KMS-11 (cell line): ENCODE results near the gene ZNF496.
"Not testable (repeated sequence)": the region's sequence is repeated elsewhere in the genome, so short reads cannot be mapped to it uniquely, and the experiment has no call there.

Source experiments
- H2AFZ ChIP-seq: fragments of 200-600 bp; sonication (generic); 2 replicates; pipeline ENCODE4 v1.6.1; 2016; ENCODE audit warnings: antibody characterized with exemption, mixed run types, low read depth
- H3K27ac ChIP-seq: fragments of 200-600 bp; sonication (generic); 2 replicates; pipeline ENCODE4 v1.6.1; 2016; ENCODE audit warnings: mild to moderate bottlenecking, mixed run types
- H3K27me3 ChIP-seq: fragments of 200-600 bp; sonication (generic); 2 replicates; pipeline ENCODE4 v1.6.1; 2017; ENCODE audit warnings: mild to moderate bottlenecking, low read depth, mixed run types, moderate library complexity; ENCODE audit not compliant: insufficient read depth
- H3K36me3 ChIP-seq: fragments of 200-600 bp; sonication (generic); 2 replicates; pipeline ENCODE4 v1.6.1; 2017; ENCODE audit warnings: mild to moderate bottlenecking, mixed run types; ENCODE audit not compliant: insufficient read depth
- H3K4me1 ChIP-seq: fragments of 200-600 bp; sonication (generic); 2 replicates; pipeline ENCODE4 v1.6.1; 2016; ENCODE audit warnings: mild to moderate bottlenecking, low read depth, mixed run types; ENCODE audit not compliant: poor library complexity, severe bottlenecking
- H3K4me2 ChIP-seq: fragments of 200-600 bp; sonication (generic); 2 replicates; pipeline ENCODE4 v1.7.0; 2016; ENCODE audit warnings: mild to moderate bottlenecking, mixed run types
- H3K4me3 ChIP-seq: fragments of 200-600 bp; sonication (generic); IDR thresholded peaks from 2 replicates; pipeline ENCODE4 v1.6.1; 2017; ENCODE audit warnings: low read depth, low read length, mixed read lengths; ENCODE audit not compliant: insufficient read depth
- H3K79me2 ChIP-seq: fragments of 200-600 bp; sonication (generic); 2 replicates; pipeline ENCODE4 v1.6.1; 2016; ENCODE audit warnings: low read depth, mixed run types; ENCODE audit not compliant: insufficient read depth
- H3K9ac ChIP-seq: fragments of 200-600 bp; sonication (generic); 2 replicates; pipeline ENCODE4 v1.6.1; 2016; ENCODE audit warnings: mild to moderate bottlenecking, mixed run types
- H4K20me1 ChIP-seq: fragments of 200-600 bp; sonication (generic); 2 replicates; pipeline ENCODE4 v1.6.1; 2016; ENCODE audit warnings: mild to moderate bottlenecking, mixed run types; ENCODE audit not compliant: insufficient read depth
- TF ChIP-seq, protein P1 (sequence below): fragments of 200-600 bp; sonication (generic); conservative IDR thresholded peaks from 2 replicates; pipeline ENCODE4 v1.6.1; 2017; ENCODE audit warnings: low read depth, mild to moderate bottlenecking, antibody characterized with exemption, low read length, moderate library complexity, mixed read lengths

The ZNF496 gene

DNA sequence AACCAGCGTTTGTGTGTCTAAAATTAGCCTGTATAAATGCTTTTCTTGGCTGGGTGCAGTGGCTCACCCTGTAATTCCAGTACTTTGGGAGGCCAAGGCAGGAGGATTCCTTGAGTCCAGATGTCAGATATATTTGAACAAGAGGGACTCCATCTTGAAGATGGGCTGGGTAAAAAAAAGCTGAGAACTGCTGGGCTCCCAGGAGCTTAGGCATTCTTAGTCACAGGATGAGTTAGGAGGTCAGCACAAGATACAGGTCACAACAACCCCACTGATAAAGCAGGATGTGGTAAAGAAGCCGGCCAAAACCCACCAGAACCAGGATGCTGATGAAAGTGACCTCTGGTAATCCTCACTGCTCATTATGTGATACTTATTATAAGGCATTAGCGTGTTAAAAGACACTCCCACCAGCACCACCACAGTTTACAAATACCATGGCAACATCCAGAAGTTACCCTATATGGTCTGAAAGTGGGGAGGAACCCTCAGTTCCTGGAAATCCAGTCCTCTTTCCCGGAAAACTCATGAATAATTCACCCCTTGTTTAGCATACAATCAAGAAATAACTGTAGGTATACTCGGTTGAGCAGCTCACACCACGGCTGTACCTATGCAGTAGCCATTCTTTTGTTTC lies 36.2 kb upstream of the ZNF496 start:
- Histone ChIP-seq H3K79me2 (no peaks in the 10 kb centered on the region), H3K27me3 (no peaks in the 10 kb centered on the region), H4K20me1 (no peaks in the 10 kb centered on the region), H3K4me1 (no peaks in the 10 kb centered on the region), H2AFZ (no peak overlapping the region), H3K4me2 (no peak overlapping the region), H3K9ac (no peak overlapping the region), H3K27ac (no peak overlapping the region), H3K36me3 (no peaks in the 10 kb centered on the region), H3K4me3 (no peak overlapping the region)
- TF ChIP-seq, protein P1, sequence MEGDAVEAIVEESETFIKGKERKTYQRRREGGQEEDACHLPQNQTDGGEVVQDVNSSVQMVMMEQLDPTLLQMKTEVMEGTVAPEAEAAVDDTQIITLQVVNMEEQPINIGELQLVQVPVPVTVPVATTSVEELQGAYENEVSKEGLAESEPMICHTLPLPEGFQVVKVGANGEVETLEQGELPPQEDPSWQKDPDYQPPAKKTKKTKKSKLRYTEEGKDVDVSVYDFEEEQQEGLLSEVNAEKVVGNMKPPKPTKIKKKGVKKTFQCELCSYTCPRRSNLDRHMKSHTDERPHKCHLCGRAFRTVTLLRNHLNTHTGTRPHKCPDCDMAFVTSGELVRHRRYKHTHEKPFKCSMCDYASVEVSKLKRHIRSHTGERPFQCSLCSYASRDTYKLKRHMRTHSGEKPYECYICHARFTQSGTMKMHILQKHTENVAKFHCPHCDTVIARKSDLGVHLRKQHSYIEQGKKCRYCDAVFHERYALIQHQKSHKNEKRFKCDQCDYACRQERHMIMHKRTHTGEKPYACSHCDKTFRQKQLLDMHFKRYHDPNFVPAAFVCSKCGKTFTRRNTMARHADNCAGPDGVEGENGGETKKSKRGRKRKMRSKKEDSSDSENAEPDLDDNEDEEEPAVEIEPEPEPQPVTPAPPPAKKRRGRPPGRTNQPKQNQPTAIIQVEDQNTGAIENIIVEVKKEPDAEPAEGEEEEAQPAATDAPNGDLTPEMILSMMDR: no peak

DNA sequence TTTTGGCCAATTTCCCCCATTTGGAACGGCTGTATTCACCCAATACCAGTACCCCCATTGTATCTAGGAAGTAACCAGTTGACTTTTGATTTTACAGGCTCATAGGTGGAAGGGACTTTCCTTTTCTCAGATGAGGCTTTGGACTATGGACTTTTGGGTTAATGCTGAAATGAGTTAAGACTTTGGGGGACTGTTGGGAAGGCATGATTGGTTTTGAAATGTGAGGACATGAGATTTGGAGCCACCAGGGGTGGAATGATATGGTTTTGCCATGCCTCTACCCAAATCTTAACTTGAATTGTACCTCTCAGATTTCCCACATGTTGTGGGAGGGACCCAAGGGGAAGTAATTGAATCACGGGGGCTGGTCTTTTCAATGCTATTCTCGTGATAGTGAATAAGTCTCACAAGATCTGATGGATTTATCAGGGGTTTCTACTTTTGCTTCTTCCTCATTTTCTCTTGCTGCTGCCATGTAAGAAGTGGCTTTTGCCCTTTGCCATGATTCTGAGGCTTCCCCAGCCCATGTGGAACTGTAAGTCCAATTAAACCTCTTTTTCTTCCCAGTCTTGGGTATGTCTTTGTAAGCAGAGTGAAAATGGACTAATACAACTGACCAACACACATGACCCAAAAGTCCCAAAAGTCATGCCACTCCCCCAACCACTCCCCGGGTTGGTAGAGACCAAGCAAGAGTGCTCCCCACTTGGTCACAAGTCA lies 35.4 kb upstream of the ZNF496 start:
- no peak overlapping the region for H3K4me3 ChIP-seq
- no peaks in the 10 kb centered on the region for H4K20me1 ChIP-seq
- H3K79me2 ChIP-seq: no peaks in the 10 kb centered on the region
- H3K4me1 ChIP-seq: no peaks in the 10 kb centered on the region
- TF ChIP-seq, protein P1: no peak
- H3K4me2 ChIP-seq: no peak overlapping the region
- no peak overlapping the region for H3K27ac ChIP-seq
- no peaks in the 10 kb centered on the region for H3K27me3 ChIP-seq
- no peak overlapping the region for H2AFZ ChIP-seq
- H3K9ac ChIP-seq: no peak overlapping the region
- H3K36me3 ChIP-seq: no peaks in the 10 kb centered on the region

- not testable (repeated sequence) for H2AFZ ChIP-seq, H4K20me1 ChIP-seq, H3K4me1 ChIP-seq, H3K36me3 ChIP-seq, H3K27ac ChIP-seq, H3K79me2 ChIP-seq, H3K27me3 ChIP-seq, H3K4me3 ChIP-seq, H3K9ac ChIP-seq, H3K4me2 ChIP-seq
Observed at GRCh38 chr1:247366345-247366744, 34.7 kb upstream of the ZNF496 start.

- Histone ChIP-seq H3K36me3 (no peaks in the 10 kb centered on the region), H2AFZ (no peak overlapping the region), H3K4me2 (no peak overlapping the region), H3K27ac (no peak overlapping the region), H3K27me3 (no peaks in the 10 kb centered on the region), H3K79me2 (no peaks in the 10 kb centered on the region), H4K20me1 (no peaks in the 10 kb centered on the region), H3K4me1 (no peaks in the 10 kb centered on the region), H3K4me3 (no peak overlapping the region), H3K9ac (no peak overlapping the region)
- TF ChIP-seq, protein P1: no peak
Observed at GRCh38 chr1:247365023-247365422, 33.4 kb upstream of the ZNF496 start.

GRCh38 chr1:247363000-247363399 lies 31.3 kb upstream of the ZNF496 start:
- H3K79me2 ChIP-seq, H3K4me3 ChIP-seq, H3K4me1 ChIP-seq, H3K9ac ChIP-seq, H2AFZ ChIP-seq, H4K20me1 ChIP-seq, H3K36me3 ChIP-seq, H3K4me2 ChIP-seq, H3K27me3 ChIP-seq, H3K27ac ChIP-seq: not testable (repeated sequence)
